Right ventricle myocardium superior (tissue), 1 donor: ENCODE results near the gene ZBTB17. TPM values are rescaled to one million over a fixed set of nuclear protein-coding genes. Genes with fewer than 3 reads are reported as not detected.

Source experiments
- ATAC-seq: fragments of 200-7000 bp; cut with Tn5 transposase; one replicate; pipeline ENCODE4 v1.9.1; 2020; ENCODE audit warnings: mild to moderate bottlenecking; ENCODE audit not compliant: poor library complexity
- DNase-seq: peaks from one replicate; pipeline ENCODE4 v3.0.0-alpha.2; 2020
- intact Hi-C: fragments of 100-400 bp; cut with DNase I; formaldehyde crosslinking; loops from one replicate; pipeline ENCODE4 v1.11.2; 2022
- total RNA-seq: library from RNA; stranded (reverse); fragmentation: NEBNext Ultra II Directional; extraction: Animal tissue kit (Norgen Biotek cat#: 25700); gene quantifications from one replicate; pipeline ENCODE4 v1.2.1, GENCODE V29; 2021
- donor health status: DM: no; HTN: yes; CAD: no; lungs with severe emphysema.

ZBTB17 gene
- total RNA-seq, 1 donor from 2014 or later, result 21.2 TPM

GRCh38 chr1:15943328-15943991, 32.4 kb downstream of the ZBTB17 start:
- intact Hi-C loops, result no loop called here
- DNase-seq, result no peak
- ATAC-seq, result no peak

GRCh38 chr1:15942661-15943327, 33.1 kb downstream of the ZBTB17 start:
- intact Hi-C loops, result no loop called here
- ATAC-seq (no peak), DNase-seq (no peak)

- no peak for ATAC-seq
- DNase-seq, result no peak
- intact Hi-C loops, result no loop called here
Measured at GRCh38 chr1:15941899-15942660, 33.8 kb downstream of the ZBTB17 start.

- no peak for ATAC-seq
Measured at GRCh38 chr1:15941044-15941840, 34.7 kb downstream of the ZBTB17 start.

GRCh38 chr1:15940110-15941043, 35.5 kb downstream of the ZBTB17 start:
- no peak for ATAC-seq
- intact Hi-C loops, result no loop called here

More at GRCh38 chr1:15941044-15941840, 34.7 kb downstream of the ZBTB17 start:
- intact Hi-C loops, result no loop called here
- DNase-seq, result no peak

GRCh38 chr1:15939181-15940109, 36.5 kb downstream of the ZBTB17 start:
- intact Hi-C loops, result no loop called here
- DNase-seq, result no peak
- ATAC-seq, result peak; percentile 38

More at GRCh38 chr1:15940110-15941043, 35.5 kb downstream of the ZBTB17 start:
- no peak for DNase-seq

- intact Hi-C loops, result no loop called here
- no peak for DNase-seq
Measured at GRCh38 chr1:15938628-15939161, 37.2 kb downstream of the ZBTB17 start.

GRCh38 chr1:15937706-15938168, 38.2 kb downstream of the ZBTB17 start:
- intact Hi-C loops, result no loop called here
- DNase-seq (no peak), ATAC-seq (no peak)

More at GRCh38 chr1:15938628-15939161, 37.2 kb downstream of the ZBTB17 start:
- ATAC-seq, result no peak

- intact Hi-C loops, result no loop called here
- DNase-seq (no peak), ATAC-seq (no peak)
Measured at GRCh38 chr1:15937146-15937545, 38.8 kb downstream of the ZBTB17 start.

GRCh38 chr1:15936025-15936424, 39.9 kb downstream of the ZBTB17 start:
- DNase-seq (no peak), ATAC-seq (no peak)
- intact Hi-C loops, result no loop called here

GRCh38 chr1:15935056-15935950, 40.6 kb downstream of the ZBTB17 start:
- intact Hi-C loops, result no loop called here
- DNase-seq, result no peak
- ATAC-seq, result no peak

GRCh38 chr1:15934211-15935055, 41.5 kb downstream of the ZBTB17 start:
- ATAC-seq (no peak), DNase-seq (no peak)
- intact Hi-C loops, result no loop called here

GRCh38 chr1:15933684-15934083, 42.2 kb downstream of the ZBTB17 start:
- ATAC-seq (no peak), DNase-seq (no peak)
- intact Hi-C loops, result no loop called here

GRCh38 chr1:15932612-15933011, 43.3 kb downstream of the ZBTB17 start:
- DNase-seq, result no peak
- intact Hi-C loops, result no loop called here
- no peak for ATAC-seq

GRCh38 chr1:15931884-15932283, 44.0 kb downstream of the ZBTB17 start:
- no peak for ATAC-seq
- intact Hi-C loops, result no loop called here

More at GRCh38 chr1:15931884-15932283, 44.0 kb downstream of the ZBTB17 start:
- DNase-seq, result no peak
